Esophagus (tissue), 2 donors: ENCODE results near the gene CCBE1. TPM values are rescaled to one million over a fixed set of nuclear protein-coding genes. Genes with fewer than 3 reads are reported as not detected.

Experiments used
- H3K27ac ChIP-seq, 2 donors: one replicate each; pipeline ENCODE4 v1.5.1; 2013; ENCODE audit warnings: low read depth in 2 of 2, mild to moderate bottlenecking in 2 of 2, inconsistent platforms in 1 of 2, low read length in 1 of 2, moderate library complexity in 1 of 2
- H3K27me3 ChIP-seq, 2 donors: one replicate each; pipeline ENCODE4 v1.6.1; 2013; ENCODE audit warnings: low read length in 2 of 2, control low read depth in 1 of 2, mild to moderate bottlenecking in 1 of 2; ENCODE audit not compliant: insufficient read depth in 2 of 2, control insufficient read depth in 1 of 2
- H3K36me3 ChIP-seq, 2 donors: one replicate each; pipeline ENCODE4 v1.6.1; 2013; ENCODE audit warnings: low read length in 1 of 2; ENCODE audit not compliant: control insufficient read depth in 2 of 2, insufficient read depth in 2 of 2
- H3K4me1 ChIP-seq, 2 donors: one replicate each; pipeline ENCODE4 v1.6.1; 2013; ENCODE audit warnings: low read length in 1 of 2; ENCODE audit not compliant: control insufficient read depth in 2 of 2, insufficient read depth in 2 of 2
- H3K4me3 ChIP-seq, 2 donors: one replicate each; pipeline ENCODE4 v1.5.1; 2013; ENCODE audit warnings: low read length in 2 of 2, mild to moderate bottlenecking in 2 of 2, low read depth in 1 of 2, moderate library complexity in 1 of 2
- H3K9me3 ChIP-seq, 2 donors: one replicate each; pipeline ENCODE4 v1.6.1; 2013; ENCODE audit warnings: mild to moderate bottlenecking in 2 of 2, low read depth in 1 of 2, low read length in 1 of 2, moderate library complexity in 1 of 2; ENCODE audit not compliant: control insufficient read depth in 2 of 2, insufficient read depth in 1 of 2
- WGBS, 2 donors: extraction: QIAGEN DNeasy Blood & Tissue Kit; methylation state at CpG; one replicate each; pipeline ENCODE4 v1.1.7; 2013; 5-methylcytosine and 5-hydroxymethylcytosine counted together
- polyA plus RNA-seq, 2 donors: library from polyadenylated mRNA; stranded (reverse); fragments of 200-250 nt; gene quantifications; one replicate each; pipeline ENCODE4 v1.2.3, GENCODE V29; 2013
- donor health status: healthy with polysubstance abuse.
- donor health status: Bipolar disorder and iron deficiency.

CCBE1 gene
- polyA plus RNA-seq, 2 donors, result 0.18 to 0.34 TPM

DNA sequence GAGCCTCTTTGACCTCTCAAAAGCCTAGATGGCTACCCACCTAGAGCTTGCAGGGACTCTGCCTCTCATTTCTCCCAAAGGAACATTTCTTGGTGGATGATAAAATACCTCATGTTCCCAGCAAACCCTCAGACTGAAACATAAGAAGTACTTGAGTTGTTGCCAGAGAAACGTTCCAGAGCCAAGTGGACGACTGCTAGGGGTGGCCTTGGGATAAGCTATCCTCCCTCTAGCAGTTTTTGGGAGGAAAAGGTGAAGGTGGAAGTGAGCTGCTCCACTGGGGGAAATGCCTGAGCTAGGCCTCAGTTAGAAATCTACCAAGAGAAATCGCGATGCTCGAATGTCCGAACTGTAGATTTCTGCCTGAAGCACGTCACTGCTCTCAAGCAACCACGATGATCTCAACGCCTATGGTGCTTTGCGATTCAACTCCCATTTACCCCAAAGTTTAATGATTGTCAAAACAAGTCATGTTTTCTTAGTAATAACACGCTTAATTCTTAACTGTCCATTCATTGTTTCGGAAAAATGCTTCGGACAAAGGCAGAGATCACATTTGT lies 91.5 kb downstream of the CCBE1 start:
- no peaks in the 10 kb centered on the region for H3K27me3 ChIP-seq
- WGBS, 2 donors, result 76 to 78% methylated on average over 13 of the region's 13 CpGs
- H3K36me3 ChIP-seq, result no peaks in the 10 kb centered on the region
- no peaks in the 10 kb centered on the region for H3K9me3 ChIP-seq
- H3K4me1 ChIP-seq, result peaks cover 0 to 3% of the 10 kb centered on the region in 2 donors
- no peak overlapping the region for H3K27ac ChIP-seq
- H3K4me3 ChIP-seq, result no peak overlapping the region

- WGBS, 2 donors, result 51 to 75% methylated on average over 3 of the region's 3 CpGs
- Histone ChIP-seq H3K9me3 (no peaks in the 10 kb centered on the region), H3K4me1 (peaks cover 0 to 3% of the 10 kb centered on the region in 2 donors), H3K36me3 (no peaks in the 10 kb centered on the region), H3K4me3 (no peak overlapping the region), H3K27me3 (no peaks in the 10 kb centered on the region), H3K27ac (no peak overlapping the region)
Measured at GRCh38 chr18:59604877-59605276, 92.3 kb downstream of the CCBE1 start.

DNA sequence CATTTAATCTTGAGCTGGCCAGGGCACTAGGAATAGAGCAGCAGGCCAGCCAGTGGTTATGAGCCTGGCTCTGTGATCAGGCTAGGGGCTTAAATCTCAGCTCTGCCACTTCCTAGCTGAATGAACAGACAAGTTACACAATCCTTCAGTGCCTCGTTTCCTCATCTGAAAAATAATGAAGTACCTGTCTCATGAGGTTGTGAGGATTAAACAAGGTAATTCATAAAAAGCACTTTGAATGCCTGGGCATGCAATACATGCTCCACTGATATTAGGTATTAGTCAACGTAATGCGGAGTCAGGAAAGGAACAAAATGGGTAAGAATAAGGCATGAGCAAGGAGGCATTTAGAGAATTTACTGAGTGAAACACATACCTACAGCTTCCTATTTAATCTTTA lies 100.2 kb downstream of the CCBE1 start:
- Histone ChIP-seq H3K27me3 (no peaks in the 10 kb centered on the region), H3K4me1 (peaks cover 0 to 4% of the 10 kb centered on the region in 2 donors), H3K4me3 (no peak overlapping the region), H3K9me3 (no peaks in the 10 kb centered on the region), H3K36me3 (no peaks in the 10 kb centered on the region), H3K27ac (no peak overlapping the region)
- 42 to 65% methylated on average over 3 of the region's 3 CpGs for WGBS, 2 donors

DNA sequence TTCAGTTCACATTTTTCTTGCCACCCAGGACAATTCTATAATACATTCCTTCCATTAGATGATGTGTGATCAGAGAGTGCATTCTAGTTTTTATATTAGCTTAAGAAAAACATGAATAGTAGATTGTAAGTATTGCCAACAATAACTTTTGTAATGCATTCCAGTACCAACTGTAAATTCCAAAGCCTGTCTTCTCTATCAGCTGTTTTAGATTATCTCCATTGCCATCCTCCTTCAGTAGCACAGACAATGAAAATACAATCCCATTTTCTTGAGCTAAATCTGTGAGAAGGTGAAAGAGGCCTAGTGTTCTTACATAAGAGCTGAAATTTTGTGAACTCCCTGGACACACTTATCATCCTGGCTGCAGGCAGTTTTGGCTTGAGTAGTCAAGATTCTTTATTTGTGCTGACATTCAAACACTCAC lies 103.9 kb downstream of the CCBE1 start:
- Histone ChIP-seq H3K4me3 (no peak overlapping the region), H3K36me3 (no peaks in the 10 kb centered on the region), H3K27ac (no peak overlapping the region), H3K27me3 (no peaks in the 10 kb centered on the region), H3K4me1 (peaks cover 0 to 4% of the 10 kb centered on the region in 2 donors), H3K9me3 (no peaks in the 10 kb centered on the region)

DNA sequence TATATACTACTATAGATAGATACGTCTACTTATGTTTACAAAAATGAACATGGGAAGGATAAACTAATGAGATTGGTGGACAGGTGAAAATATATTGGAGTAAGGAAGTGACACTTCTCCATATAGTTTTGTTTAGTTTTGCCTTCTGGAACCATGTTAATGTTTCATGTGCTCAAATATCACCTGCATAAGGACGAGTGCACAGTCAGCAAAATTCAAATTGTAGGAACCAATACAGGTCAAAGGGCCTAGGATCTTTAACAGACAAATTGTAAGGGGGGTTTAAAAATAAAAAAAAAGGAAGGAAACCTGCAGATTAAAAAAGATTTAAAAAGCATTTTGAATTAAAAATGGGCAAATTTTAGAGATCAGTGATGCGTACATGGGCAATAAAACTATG lies 104.6 kb downstream of the CCBE1 start:
- H3K4me1 ChIP-seq, result peaks cover 0 to 2% of the 10 kb centered on the region in 2 donors
- H3K9me3 ChIP-seq, result no peaks in the 10 kb centered on the region
- no peak overlapping the region for H3K27ac ChIP-seq
- no peaks in the 10 kb centered on the region for H3K27me3 ChIP-seq
- H3K36me3 ChIP-seq, result no peaks in the 10 kb centered on the region
- WGBS, 2 donors, result 88% methylated on average over 3 of the region's 3 CpGs
- no peak overlapping the region for H3K4me3 ChIP-seq

DNA sequence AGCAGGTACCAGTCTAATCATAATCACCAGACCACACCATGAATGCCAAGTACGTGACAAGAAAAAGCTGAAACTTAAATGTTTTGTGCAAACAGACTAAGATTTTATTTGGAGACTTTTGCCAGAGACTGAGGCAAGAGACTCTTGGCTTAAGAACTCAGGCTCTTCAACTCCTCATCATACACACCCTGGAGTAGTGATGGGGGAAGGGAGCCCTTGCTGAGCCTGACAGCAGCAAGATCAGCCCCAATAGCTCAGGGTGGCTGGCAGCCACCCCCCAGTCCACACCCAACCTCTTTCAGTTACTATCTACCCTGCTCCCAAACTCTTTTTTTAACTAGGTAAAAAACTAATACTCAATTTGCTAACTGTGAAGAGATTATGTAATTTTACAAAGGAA lies 114.8 kb downstream of the CCBE1 start:
- H3K36me3 ChIP-seq, result no peaks in the 10 kb centered on the region
- no peak overlapping the region for H3K27ac ChIP-seq
- no peaks in the 10 kb centered on the region for H3K27me3 ChIP-seq
- no peak overlapping the region for H3K4me3 ChIP-seq
- H3K9me3 ChIP-seq, result no peaks in the 10 kb centered on the region
- H3K4me1 ChIP-seq, result no peaks in the 10 kb centered on the region
- WGBS, 2 donors, result 67 to 73% methylated on average over 1 of the region's 1 CpG

DNA sequence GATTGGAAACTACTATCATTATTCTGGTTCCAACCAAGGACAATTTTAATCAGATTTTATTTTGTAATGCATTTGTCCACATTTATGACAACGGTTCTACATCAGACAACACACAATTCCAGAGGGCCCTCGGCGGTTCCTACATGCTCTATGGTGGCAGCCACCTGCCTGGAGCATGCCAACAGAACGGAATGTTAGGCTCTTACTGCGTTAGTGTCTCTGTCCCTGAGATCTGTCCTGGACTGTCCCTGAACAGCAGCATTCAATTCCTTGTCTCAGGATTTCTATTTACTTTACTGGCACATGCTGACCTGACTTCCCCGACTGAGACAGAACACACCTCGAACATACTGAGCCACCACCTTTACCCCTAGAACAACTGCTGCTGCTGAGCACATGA lies 117.7 kb downstream of the CCBE1 start:
- Histone ChIP-seq H3K36me3 (no peaks in the 10 kb centered on the region), H3K27ac (no peak overlapping the region), H3K4me1 (no peaks in the 10 kb centered on the region), H3K4me3 (no peak overlapping the region), H3K27me3 (no peaks in the 10 kb centered on the region), H3K9me3 (no peaks in the 10 kb centered on the region)
- WGBS, 2 donors, result 68 to 80% methylated on average over 7 of the region's 7 CpGs

GRCh38 chr18:59577386-59577655 lies 119.9 kb downstream of the CCBE1 start:
- no peak overlapping the region for H3K4me3 ChIP-seq
- H3K36me3 ChIP-seq, result no peaks in the 10 kb centered on the region
- H3K27ac ChIP-seq, result no peak overlapping the region
- H3K4me1 ChIP-seq, result no peaks in the 10 kb centered on the region
- 89 to 97% methylated on average over 1 of the region's 1 CpG for WGBS, 2 donors
- no peaks in the 10 kb centered on the region for H3K9me3 ChIP-seq
- no peaks in the 10 kb centered on the region for H3K27me3 ChIP-seq

- Histone ChIP-seq H3K4me1 (no peaks in the 10 kb centered on the region), H3K4me3 (no peak overlapping the region), H3K9me3 (no peaks in the 10 kb centered on the region), H3K27me3 (no peaks in the 10 kb centered on the region), H3K36me3 (no peaks in the 10 kb centered on the region), H3K27ac (no peak overlapping the region)
- WGBS, 2 donors, result 72% methylated on average over 10 of the region's 10 CpGs
Measured at GRCh38 chr18:59576541-59577385, 120.5 kb downstream of the CCBE1 start.

GRCh38 chr18:59575995-59576394 lies 121.2 kb downstream of the CCBE1 start:
- WGBS, 2 donors, result 62 to 69% methylated on average over 4 of the region's 4 CpGs
- Histone ChIP-seq H3K27ac (no peak overlapping the region), H3K27me3 (no peaks in the 10 kb centered on the region), H3K4me1 (no peaks in the 10 kb centered on the region), H3K4me3 (no peak overlapping the region), H3K9me3 (no peaks in the 10 kb centered on the region), H3K36me3 (no peaks in the 10 kb centered on the region)
